Activated CD4-positive, alpha-beta T cell treated with anti-CD3 and anti-CD28 coated beads, Interleukin-2, amount 10 ng/mL, durations not matched to agents 24 days and 14 days (primary cell): ENCODE results near the gene GNAT1. TPM values are rescaled to one million over a fixed set of nuclear protein-coding genes. Genes with fewer than 3 reads are reported as not detected.
"Not testable (repeated sequence)": the region's sequence is repeated elsewhere in the genome, so short reads cannot be mapped to it uniquely, and the experiment has no call there.

Source experiments
- DNase-seq: peaks from one replicate; pipeline ENCODE4 v3.0.0; 2022
- H3K27ac Mint-ChIP-seq: one replicate; pipeline ENCODE4 v1.8.0; 2022; ENCODE audit warnings: mild to moderate bottlenecking, mixed read lengths
- H3K27me3 Mint-ChIP-seq: one replicate; pipeline ENCODE4 v1.8.0; 2022; ENCODE audit warnings: mixed read lengths
- H3K36me3 Mint-ChIP-seq: one replicate; pipeline ENCODE4 v1.8.0; 2022; ENCODE audit warnings: low read depth, mild to moderate bottlenecking, mixed read lengths
- H3K4me1 Mint-ChIP-seq: one replicate; pipeline ENCODE4 v1.8.0; 2021; ENCODE audit warnings: mixed read lengths
- H3K4me3 Mint-ChIP-seq: one replicate; pipeline ENCODE4 v1.8.0; 2022; ENCODE audit warnings: mild to moderate bottlenecking, moderate library complexity, mixed read lengths
- H3K9me3 Mint-ChIP-seq: one replicate; pipeline ENCODE4 v1.8.0; 2021; ENCODE audit warnings: mixed read lengths
- intact Hi-C: fragments of 100-400 bp; cut with micrococcal nuclease; formaldehyde crosslinking; loops from one replicate; pipeline ENCODE4 v1.15.1; 2023
- total RNA-seq: library from RNA; stranded (reverse); gene quantifications from 2 replicates; pipeline ENCODE4 v1.2.3, GENCODE V29; 2022

Gene GNAT1
- total RNA-seq, 1 donor from 2014 or later = not detected

DNA sequence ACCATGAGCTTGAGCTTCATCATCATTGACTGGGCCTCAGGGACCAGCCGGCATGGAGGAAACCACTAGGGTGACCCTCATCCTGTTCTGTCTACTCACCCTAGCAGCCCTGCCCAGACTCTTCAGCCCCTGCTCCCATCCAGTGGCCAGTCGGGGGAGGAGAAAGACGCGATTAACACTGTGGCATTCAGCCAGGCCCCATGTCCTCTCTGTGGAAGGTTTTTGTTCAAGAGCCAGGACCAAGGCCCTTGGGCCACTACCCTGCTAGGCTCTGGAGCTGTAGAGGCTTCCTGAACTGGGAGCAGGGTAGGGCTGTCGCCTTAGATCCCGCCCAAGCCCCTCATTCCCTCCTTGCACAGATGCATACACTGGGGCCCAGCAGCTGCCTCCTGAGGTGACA lies 28.7 kb downstream of the GNAT1 start:
- H3K9me3 Mint-ChIP-seq = no peaks in the 10 kb centered on the region
- no peak overlapping the region for H3K27ac Mint-ChIP-seq
- H3K4me3 Mint-ChIP-seq = no peak overlapping the region
- no peaks in the 10 kb centered on the region for H3K4me1 Mint-ChIP-seq
- DNase-seq = no peak
- H3K27me3 Mint-ChIP-seq = peaks cover 11% of the 10 kb centered on the region
- H3K36me3 Mint-ChIP-seq = no peaks in the 10 kb centered on the region
- intact Hi-C loops = no loop called here

DNA sequence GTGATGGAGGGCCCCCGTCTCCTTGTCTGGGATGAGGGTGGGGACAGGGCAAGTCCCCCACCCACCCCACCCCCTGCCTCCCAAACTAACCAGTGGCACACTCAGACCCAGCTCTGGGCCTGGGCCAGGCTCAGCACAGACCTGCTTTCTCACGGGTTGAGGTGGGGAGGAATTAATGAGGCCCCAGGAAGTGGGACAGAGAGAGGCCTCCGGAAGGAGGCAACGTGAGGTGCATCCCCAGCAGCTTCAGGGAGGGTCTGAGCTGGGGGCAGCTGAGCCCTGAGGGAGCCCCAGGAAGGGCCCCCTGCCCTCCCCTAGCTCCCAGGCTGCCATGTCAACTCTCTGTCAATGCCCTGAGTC lies 29.6 kb downstream of the GNAT1 start:
- H3K4me1 Mint-ChIP-seq = peaks cover 6% of the 10 kb centered on the region
- H3K27me3 Mint-ChIP-seq = peaks cover 15% of the 10 kb centered on the region
- H3K27ac Mint-ChIP-seq = no peak overlapping the region
- H3K4me3 Mint-ChIP-seq = no peak overlapping the region
- no peak for DNase-seq
- intact Hi-C loops = no loop called here
- H3K36me3 Mint-ChIP-seq = no peaks in the 10 kb centered on the region
- no peaks in the 10 kb centered on the region for H3K9me3 Mint-ChIP-seq

DNA sequence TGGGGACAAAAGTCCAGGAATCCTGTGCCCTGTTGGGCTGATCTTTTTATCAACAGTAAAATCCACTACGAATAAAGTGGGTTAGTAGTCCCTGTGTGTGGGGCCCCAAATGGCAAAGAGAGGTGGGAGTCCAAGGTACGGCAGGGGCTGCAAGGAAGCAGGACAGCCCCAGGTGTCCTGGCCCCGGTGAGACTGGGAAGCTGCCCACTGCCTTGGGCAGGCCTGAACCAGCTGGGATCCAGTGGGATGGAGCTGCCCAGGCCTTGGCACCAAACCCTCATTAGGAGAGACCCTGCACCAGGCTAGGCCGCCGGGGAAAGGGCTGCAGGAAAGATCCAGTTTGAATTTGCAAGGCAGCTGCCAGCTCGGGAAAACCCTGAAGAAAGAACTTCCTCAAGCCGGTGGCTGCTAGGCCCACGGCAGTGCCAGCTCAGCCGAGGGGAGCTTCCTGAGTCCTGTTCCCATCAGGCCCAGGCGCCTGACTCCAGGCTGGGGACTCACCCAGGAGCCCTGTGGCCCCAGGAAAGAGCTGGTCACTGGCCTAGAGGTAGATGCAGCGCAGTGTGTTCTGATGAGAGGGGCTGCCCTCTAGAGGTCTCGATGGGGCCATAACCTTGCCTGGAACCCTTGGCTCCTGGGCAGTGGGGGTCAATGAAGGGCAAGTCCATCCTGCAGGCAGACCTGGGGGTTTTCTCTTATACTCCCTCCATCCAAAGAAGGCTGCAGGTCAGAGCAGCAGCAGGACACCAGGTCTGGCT lies 30.2 kb downstream of the GNAT1 start:
- H3K4me3 Mint-ChIP-seq = no peak overlapping the region
- peaks cover 8% of the 10 kb centered on the region for H3K4me1 Mint-ChIP-seq
- intact Hi-C loops = no loop called here
- no peak overlapping the region for H3K27ac Mint-ChIP-seq
- no peaks in the 10 kb centered on the region for H3K36me3 Mint-ChIP-seq
- no peaks in the 10 kb centered on the region for H3K9me3 Mint-ChIP-seq
- peaks cover 15% of the 10 kb centered on the region for H3K27me3 Mint-ChIP-seq
- no peak for DNase-seq

DNA sequence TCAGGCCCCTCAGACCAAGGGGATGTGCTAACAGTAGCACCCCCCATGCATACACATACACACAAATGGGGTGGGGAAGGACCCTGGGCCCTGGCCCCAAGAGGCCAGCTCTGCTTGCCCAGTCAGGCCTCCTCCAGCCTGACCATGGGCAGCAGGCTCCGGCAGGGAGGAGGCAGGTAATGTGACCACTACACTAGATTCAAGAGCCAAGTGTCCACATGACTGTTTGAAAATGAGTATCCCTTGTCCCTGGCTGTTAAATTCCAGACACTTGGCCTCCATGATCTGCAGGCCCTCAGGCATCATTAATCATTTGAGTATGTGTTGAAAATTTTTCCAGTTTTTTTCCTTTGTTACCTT lies 30.7 kb downstream of the GNAT1 start:
- Mint-ChIP-seq H3K27ac (no peak overlapping the region), H3K4me1 (peaks cover 13% of the 10 kb centered on the region), H3K4me3 (no peak overlapping the region), H3K9me3 (no peaks in the 10 kb centered on the region), H3K36me3 (no peaks in the 10 kb centered on the region), H3K27me3 (peaks cover 15% of the 10 kb centered on the region)
- DNase-seq = no peak
- intact Hi-C loops = no loop called here

DNA sequence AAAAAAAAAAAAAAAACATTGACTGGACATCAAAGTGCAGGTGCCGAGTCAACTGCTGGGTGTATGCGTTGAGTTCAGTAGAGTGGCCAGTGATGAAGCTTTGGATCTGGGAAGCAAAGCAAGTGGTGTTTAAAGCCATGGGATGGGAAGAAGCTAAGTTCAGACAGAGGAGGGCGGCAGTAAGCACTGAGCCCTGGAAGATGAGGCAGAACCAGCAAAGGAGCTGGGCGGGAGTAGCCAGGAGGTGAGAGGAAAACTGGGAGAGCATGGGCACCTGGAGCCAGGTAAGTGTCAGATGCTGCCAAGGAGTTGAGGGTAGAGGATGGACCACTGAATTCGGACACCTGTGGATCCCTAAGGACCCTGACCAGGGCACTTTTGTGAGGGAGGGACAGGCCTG lies 33.2 kb downstream of the GNAT1 start:
- intact Hi-C loops = no loop called here
- Mint-ChIP-seq H3K4me3 (no peak overlapping the region), H3K27ac (no peak overlapping the region), H3K4me1 (peaks cover 27% of the 10 kb centered on the region), H3K9me3 (no peaks in the 10 kb centered on the region), H3K36me3 (peaks cover 2% of the 10 kb centered on the region), H3K27me3 (peaks cover 15% of the 10 kb centered on the region)
- DNase-seq = no peak

DNA sequence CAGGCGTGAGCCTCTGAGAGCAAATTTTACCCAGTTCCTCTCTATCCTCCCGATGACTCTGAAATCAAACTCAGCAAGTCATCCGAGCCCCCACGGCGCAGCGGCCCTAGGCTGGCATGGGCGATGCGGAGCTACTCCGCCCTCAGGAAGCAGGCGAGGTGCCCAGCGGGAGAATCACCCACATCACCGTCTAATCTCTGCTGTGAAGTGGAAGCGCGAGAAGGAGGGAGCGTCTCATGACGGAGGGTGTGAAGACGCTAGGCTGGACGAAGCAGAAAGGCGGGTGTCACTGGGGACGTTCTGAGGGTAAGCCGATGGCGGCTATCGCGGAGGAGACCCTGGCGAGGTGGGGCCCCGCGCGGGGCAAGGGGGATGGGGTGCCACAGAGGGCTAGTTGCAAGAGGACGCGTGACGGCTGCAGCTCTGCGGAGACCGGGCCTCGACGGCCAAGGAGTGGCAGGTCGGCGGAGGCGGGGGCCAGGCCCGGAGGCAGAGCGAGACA lies 35.5 kb downstream of the GNAT1 start:
- Mint-ChIP-seq H3K4me3 (peak overlapping the region; percentile 99), H3K27ac (peak overlapping the region; percentile 95), H3K4me1 (peaks cover 30% of the 10 kb centered on the region), H3K9me3 (no peaks in the 10 kb centered on the region), H3K36me3 (peaks cover 2% of the 10 kb centered on the region), H3K27me3 (peaks cover 15% of the 10 kb centered on the region)
- intact Hi-C loops = loop anchor here (1.0 to 2.0 kb wide), 7 partner anchors 8 to 106 kb away; no protein-coding TSS in a partner anchor
- DNase-seq = peak; percentile 83

DNA sequence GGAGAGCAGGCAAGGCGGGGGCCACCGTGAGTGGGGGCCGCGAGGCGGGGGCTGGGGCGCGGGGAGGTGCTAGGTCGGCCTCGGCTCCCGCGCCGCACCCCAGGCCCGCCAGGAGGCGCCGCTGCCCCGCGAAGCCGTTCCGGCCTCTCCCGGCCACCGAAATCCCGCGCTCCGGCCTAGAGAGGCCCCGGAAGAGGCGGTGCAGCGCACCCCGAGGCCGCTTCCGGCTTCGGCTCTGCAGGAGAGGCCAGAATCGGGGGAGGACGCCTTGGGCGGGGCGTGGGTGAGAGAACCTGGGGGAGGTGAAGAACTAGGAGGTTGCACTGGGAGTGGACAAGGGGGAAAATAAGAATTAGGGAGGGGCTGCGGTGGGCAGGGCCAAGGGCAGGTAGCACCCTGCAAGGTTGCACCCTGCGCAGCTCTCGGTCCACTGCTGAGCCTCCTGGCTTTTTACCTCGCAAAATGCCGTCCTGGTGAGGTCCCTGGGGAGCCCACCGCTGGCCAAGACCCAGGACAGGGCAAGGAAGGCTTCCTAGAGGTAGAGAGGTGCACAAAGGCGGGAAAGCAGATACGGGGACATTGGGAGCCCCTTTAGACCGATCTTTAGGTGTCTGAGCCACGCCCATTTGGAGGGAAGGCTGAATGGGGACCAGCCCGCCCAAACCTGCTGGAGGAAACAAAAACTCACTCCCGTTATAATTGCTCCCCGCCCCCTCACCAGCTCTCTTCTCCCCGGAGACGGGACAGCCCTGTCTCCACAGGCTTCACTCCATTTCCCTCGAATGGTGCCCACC lies 36.2 kb downstream of the GNAT1 start:
- peak overlapping the region; percentile 98 for H3K27ac Mint-ChIP-seq
- intact Hi-C loops = loop anchor here (1.0 to 2.0 kb wide), 5 partner anchors 8 to 93 kb away; no protein-coding TSS in a partner anchor
- peaks cover 30% of the 10 kb centered on the region for H3K4me1 Mint-ChIP-seq
- no peaks in the 10 kb centered on the region for H3K9me3 Mint-ChIP-seq
- peak; percentile 98 for DNase-seq
- H3K36me3 Mint-ChIP-seq = peaks cover 2% of the 10 kb centered on the region
- peaks cover 15% of the 10 kb centered on the region for H3K27me3 Mint-ChIP-seq
- peak overlapping the region; percentile 99 for H3K4me3 Mint-ChIP-seq

DNA sequence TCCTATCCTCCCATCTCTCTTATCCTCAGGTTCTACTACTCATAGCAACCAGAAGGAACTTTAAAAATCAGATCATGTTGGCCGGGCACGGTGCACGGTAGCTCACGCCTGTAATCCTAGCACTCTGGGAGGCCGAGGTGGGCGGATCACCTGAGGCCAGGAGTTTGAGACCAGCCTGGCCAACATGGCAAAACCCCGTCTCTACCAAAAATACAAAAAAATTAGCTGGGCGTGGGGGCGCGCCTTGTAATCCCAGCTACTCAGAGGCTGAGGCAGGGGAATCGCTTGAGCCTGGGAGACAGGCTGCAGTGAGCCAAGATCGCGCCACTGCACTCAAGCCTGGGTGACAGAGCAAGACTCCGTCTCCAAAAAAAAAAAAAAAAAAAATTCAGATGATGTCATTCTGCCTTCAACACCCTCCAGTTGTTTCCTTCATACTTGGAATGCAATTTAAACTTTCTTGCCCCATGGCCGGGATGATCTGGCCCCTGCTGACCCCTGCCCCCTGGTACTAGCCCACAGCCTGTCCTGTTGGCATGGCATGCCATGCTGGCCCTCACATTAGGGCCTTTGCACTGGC lies 36.9 kb downstream of the GNAT1 start:
- peak overlapping the region; percentile 98 for H3K27ac Mint-ChIP-seq
- DNase-seq, intact Hi-C loops, H3K9me3 Mint-ChIP-seq, H3K36me3 Mint-ChIP-seq: not testable (repeated sequence)
- H3K4me3 Mint-ChIP-seq = peak overlapping the region; percentile 99
- peaks cover 33% of the 10 kb centered on the region for H3K4me1 Mint-ChIP-seq
- peaks cover 13% of the 10 kb centered on the region for H3K27me3 Mint-ChIP-seq

DNA sequence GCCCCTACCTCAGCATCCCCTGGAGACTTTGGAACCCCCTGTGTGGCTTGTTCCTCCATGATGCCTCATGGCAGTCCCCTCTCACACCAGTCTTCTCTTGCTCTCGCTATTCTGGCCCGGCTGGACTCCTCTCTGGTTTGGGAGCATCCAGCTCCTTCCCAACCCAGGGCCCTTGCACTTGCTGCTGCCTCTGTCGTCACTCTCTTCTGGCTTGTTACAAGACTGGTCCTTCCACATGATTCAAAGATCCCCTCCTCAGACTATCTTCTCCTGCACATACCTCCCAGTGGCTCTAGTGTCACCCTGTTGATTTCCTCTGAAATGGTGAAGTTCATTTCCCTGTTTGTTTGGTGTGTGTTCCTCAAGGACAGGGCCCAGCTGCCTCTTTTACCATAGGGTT lies 38.1 kb downstream of the GNAT1 start:
- H3K27ac Mint-ChIP-seq = peak overlapping the region; percentile 72
- intact Hi-C loops = no loop called here
- DNase-seq = no peak
- peaks cover 8% of the 10 kb centered on the region for H3K27me3 Mint-ChIP-seq
- peaks cover 33% of the 10 kb centered on the region for H3K4me1 Mint-ChIP-seq
- H3K4me3 Mint-ChIP-seq = peak overlapping the region; percentile 3
- H3K9me3 Mint-ChIP-seq = no peaks in the 10 kb centered on the region
- peaks cover 2% of the 10 kb centered on the region for H3K36me3 Mint-ChIP-seq

DNA sequence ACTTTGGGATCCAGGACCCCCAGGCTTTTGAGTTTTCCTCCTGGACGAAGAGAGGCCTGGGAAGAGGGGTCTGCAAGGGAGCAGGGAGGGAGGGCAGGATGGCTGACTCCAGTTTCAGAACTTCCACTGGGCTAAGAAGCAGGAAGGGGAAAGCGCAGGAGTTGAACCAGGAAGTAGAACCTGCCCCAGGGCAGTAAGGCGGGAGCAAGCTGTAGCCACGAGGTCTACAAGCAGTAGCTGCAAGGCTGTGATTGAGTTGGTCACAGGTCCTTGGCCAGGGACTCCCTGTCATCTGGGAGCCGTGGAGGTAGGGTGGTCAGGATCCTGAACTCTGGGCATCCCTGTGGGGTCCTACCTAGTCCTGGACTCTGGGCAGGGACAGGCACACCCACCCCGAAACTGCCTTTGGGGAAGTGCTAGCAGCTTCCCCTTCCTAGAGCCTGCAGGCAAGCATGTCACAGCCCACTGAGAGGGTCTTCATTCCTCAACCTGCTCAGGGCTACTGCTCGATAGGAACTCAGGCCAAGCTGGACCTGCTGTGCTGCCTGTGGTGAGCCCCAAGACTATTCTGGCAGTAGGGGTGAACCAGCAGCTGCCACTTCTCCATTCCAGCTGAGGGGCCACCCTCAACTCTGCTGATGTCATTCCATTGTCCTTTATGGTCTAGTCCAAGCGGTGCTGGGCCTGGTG lies 38.8 kb downstream of the GNAT1 start:
- H3K27ac Mint-ChIP-seq = no peak overlapping the region
- no peak overlapping the region for H3K4me3 Mint-ChIP-seq
- no peak for DNase-seq
- intact Hi-C loops = no loop called here
- peaks cover 33% of the 10 kb centered on the region for H3K4me1 Mint-ChIP-seq
- H3K36me3 Mint-ChIP-seq = peaks cover 2% of the 10 kb centered on the region
- H3K9me3 Mint-ChIP-seq = no peaks in the 10 kb centered on the region
- H3K27me3 Mint-ChIP-seq = peaks cover 2% of the 10 kb centered on the region

DNA sequence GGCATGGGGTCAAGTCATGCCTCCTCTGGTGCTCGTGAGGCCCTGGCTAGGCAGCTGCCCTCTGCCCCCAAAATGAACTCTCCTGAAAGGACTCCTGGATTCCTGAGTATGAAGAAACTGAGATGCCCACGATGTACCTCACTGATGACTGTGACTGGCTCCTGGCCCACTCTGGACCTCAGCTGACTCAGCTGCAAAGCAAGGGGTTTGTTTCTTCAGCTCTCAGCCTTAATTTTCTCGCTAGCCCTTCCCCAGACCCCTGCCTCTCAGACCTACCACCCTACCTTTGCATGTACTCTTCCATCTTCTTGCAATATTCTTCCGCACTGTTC lies 39.4 kb downstream of the GNAT1 start:
- H3K4me3 Mint-ChIP-seq = no peak overlapping the region
- H3K27ac Mint-ChIP-seq = no peak overlapping the region
- peaks cover 34% of the 10 kb centered on the region for H3K4me1 Mint-ChIP-seq
- no peaks in the 10 kb centered on the region for H3K27me3 Mint-ChIP-seq
- no peaks in the 10 kb centered on the region for H3K9me3 Mint-ChIP-seq
- intact Hi-C loops = no loop called here
- DNase-seq = no peak
- H3K36me3 Mint-ChIP-seq = peaks cover 2% of the 10 kb centered on the region

DNA sequence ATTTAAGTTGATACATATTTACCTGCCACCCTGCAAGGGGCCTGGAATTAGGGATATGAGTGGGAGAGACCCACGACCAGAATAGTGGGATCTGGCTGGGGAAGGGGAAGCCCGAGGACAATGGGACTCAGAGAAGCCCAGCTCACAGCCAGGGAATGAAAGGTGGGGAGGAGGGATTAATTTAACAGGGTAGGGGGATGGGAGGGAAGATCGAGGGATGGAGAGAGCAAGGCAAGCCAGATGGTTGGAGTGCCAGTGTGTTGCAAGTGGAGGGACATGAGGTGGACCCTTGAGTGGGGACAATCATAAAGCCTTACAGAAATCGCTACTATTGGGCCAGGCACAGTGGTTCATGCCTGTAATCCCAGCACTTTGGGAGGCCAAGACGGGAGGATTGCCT lies 40.2 kb downstream of the GNAT1 start:
- peaks cover 2% of the 10 kb centered on the region for H3K36me3 Mint-ChIP-seq
- DNase-seq = no peak
- H3K4me1 Mint-ChIP-seq = peaks cover 29% of the 10 kb centered on the region
- no peaks in the 10 kb centered on the region for H3K27me3 Mint-ChIP-seq
- no peaks in the 10 kb centered on the region for H3K9me3 Mint-ChIP-seq
- intact Hi-C loops = no loop called here
- no peak overlapping the region for H3K27ac Mint-ChIP-seq
- H3K4me3 Mint-ChIP-seq = no peak overlapping the region

DNA sequence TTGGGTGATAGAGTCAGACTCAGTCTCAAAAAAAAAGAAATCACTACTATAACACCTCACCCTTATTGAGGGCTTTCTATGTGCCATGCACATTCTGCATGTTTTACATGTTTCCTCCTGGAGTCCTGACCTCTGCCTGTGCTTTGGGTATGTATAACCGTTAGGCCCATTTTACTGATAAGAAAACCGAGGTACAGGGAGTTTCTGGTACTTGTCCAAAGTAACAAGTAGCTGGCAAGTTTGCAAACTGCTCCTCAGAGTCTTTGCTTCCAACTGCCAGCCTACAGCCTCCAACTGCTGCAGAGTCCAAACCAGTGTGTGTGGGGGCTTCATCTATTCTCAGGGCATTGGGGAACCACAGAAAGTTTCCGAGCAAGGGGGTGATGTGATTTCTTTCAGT lies 40.9 kb downstream of the GNAT1 start:
- peaks cover 24% of the 10 kb centered on the region for H3K4me1 Mint-ChIP-seq
- intact Hi-C loops = no loop called here
- peaks cover 8% of the 10 kb centered on the region for H3K36me3 Mint-ChIP-seq
- DNase-seq = no peak
- H3K27me3 Mint-ChIP-seq = no peaks in the 10 kb centered on the region
- no peaks in the 10 kb centered on the region for H3K9me3 Mint-ChIP-seq
- H3K4me3 Mint-ChIP-seq = no peak overlapping the region
- no peak overlapping the region for H3K27ac Mint-ChIP-seq

DNA sequence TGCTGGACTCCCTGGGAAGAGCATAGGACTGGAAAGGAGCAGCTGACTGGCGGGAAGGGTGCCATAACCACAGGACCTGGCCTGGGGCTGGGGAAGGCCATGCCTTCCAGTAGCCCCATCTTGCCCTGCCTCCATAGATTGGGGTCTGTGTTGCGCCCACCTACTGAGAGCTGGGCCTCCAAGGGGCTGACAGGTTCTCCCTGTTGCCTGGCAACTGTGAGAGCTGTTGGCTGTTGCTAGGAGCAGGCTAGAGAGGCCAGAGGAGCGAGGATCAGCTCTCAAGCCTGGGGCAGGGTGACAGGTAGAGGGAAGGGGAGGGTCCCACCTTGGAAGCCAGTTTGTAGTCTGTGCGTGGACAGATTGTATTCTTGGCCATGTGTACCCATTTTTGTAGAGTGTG lies 41.8 kb downstream of the GNAT1 start:
- intact Hi-C loops = no loop called here
- H3K27me3 Mint-ChIP-seq = no peaks in the 10 kb centered on the region
- H3K36me3 Mint-ChIP-seq = peaks cover 8% of the 10 kb centered on the region
- peaks cover 21% of the 10 kb centered on the region for H3K4me1 Mint-ChIP-seq
- H3K27ac Mint-ChIP-seq = no peak overlapping the region
- DNase-seq = no peak
- H3K4me3 Mint-ChIP-seq = peak overlapping the region; percentile 8
- H3K9me3 Mint-ChIP-seq = no peaks in the 10 kb centered on the region
